ENCODE measurements around the gene KCNIP4. TPM values are rescaled to one million over a fixed set of nuclear protein-coding genes. Genes with fewer than 3 reads are reported as not detected.

The KCNIP4 gene
- total and polyA plus RNA-seq, 2 donors (not counting 1 experiment from before 2014, with no cell fraction given): not detected

- CTCF ChIA-PET: no interaction called here
- H2AFZ ChIP-seq (ENCODE audit: insufficient read depth, low read depth, low read length, poor library complexity, severe bottlenecking): no peak overlapping the region
- no peaks in the 10 kb centered on the region for H3K27me3 ChIP-seq (replicated peaks in 1 of 4; ENCODE audit: control extremely low read depth in 1 of 4, control insufficient read depth in 3 of 4, insufficient read depth in 4 of 4, low read length in 3 of 4)
- H3K79me2 ChIP-seq (ENCODE audit: control insufficient read depth, insufficient read depth, low read length): no peaks in the 10 kb centered on the region
- intact Hi-C loops (cut with micrococcal nuclease): no loop called here
- H3K4me2 ChIP-seq (replicated peaks; ENCODE audit: low read depth, low read length, poor library complexity, severe bottlenecking): no peak overlapping the region
- H3K9ac ChIP-seq (ENCODE audit: low read length): no peak overlapping the region
- no peaks in the 10 kb centered on the region for H3K4me1 Mint-ChIP-seq
- no peaks in the 10 kb centered on the region for H3K9me3 ChIP-seq (ENCODE audit: control extremely low read depth in 1 of 3, control insufficient read depth in 2 of 3, insufficient read depth in 1 of 3, low read length in 2 of 3)
- no CpG with 5 or more reads among the region's 2 CpGs for WGBS (ENCODE audit: insufficient coverage)
- H3K27ac ChIP-seq (ENCODE audit: low read length in 2 of 2): no peak overlapping the region
- H3K27me3 Mint-ChIP-seq: no peaks in the 10 kb centered on the region
- H3K27ac Mint-ChIP-seq: no peak overlapping the region
- H3K4me3 Mint-ChIP-seq: no peak overlapping the region
- H4K20me1 ChIP-seq (ENCODE audit: control insufficient read depth, insufficient read depth, low read length, poor library complexity, severe bottlenecking): no peaks in the 10 kb centered on the region
- H3K4me3 ChIP-seq (ENCODE audit: control extremely low read depth in 1 of 5, extremely low read depth in 1 of 5, insufficient read depth in 1 of 5, low read depth in 2 of 5, low read length in 4 of 5): no peak overlapping the region
- no peaks in the 10 kb centered on the region for H3K4me1 ChIP-seq (ENCODE audit: control insufficient read depth in 2 of 2, insufficient read depth in 2 of 2, low read length in 2 of 2)
- no peak for ATAC-seq (ENCODE audit: low read depth)
- no peak for DNase-seq
- POLR2A ChIA-PET: no interaction called here
- no peaks in the 10 kb centered on the region for H3K9me3 Mint-ChIP-seq (ENCODE audit: insufficient read depth)
- TF ChIP-seq EZH2 (IDR thresholded peaks at IDR 0.05; ENCODE audit: borderline replicate concordance, insufficient read depth, low read depth, low read length, poor library complexity, severe bottlenecking): no peak
- no peak for TF ChIP-seq CTCF (IDR thresholded peaks at IDR 0.05)
- H3K36me3 ChIP-seq (replicated peaks in 1 of 2; ENCODE audit: control extremely low read depth in 1 of 2, control insufficient read depth in 1 of 2, extremely low read depth in 1 of 2, insufficient read depth in 2 of 2, low read length in 1 of 2): no peaks in the 10 kb centered on the region
These were observed 83.9 kb downstream of the KCNIP4 start for GRCh38 chr4:21864686-21865085.

GRCh38 chr4:21862917-21863316 is 85.7 kb downstream of the KCNIP4 start:
- intact Hi-C loops (cut with micrococcal nuclease): no loop called here
- Histone ChIP-seq H3K36me3 (replicated peaks in 1 of 2; ENCODE audit: control extremely low read depth in 1 of 2, control insufficient read depth in 1 of 2, extremely low read depth in 1 of 2, insufficient read depth in 2 of 2, low read length in 1 of 2) (no peaks in the 10 kb centered on the region), H3K9me3 (ENCODE audit: control extremely low read depth in 1 of 3, control insufficient read depth in 2 of 3, insufficient read depth in 1 of 3, low read length in 2 of 3) (peaks cover 0 to 2% (median 0%) of the 10 kb centered on the region in 3 donors), H3K4me1 (ENCODE audit: control insufficient read depth in 2 of 2, insufficient read depth in 2 of 2, low read length in 2 of 2) (no peaks in the 10 kb centered on the region), H3K27me3 (replicated peaks in 1 of 4; ENCODE audit: control extremely low read depth in 1 of 4, control insufficient read depth in 3 of 4, insufficient read depth in 4 of 4, low read length in 3 of 4) (no peaks in the 10 kb centered on the region), H3K27ac (ENCODE audit: low read length in 2 of 2) (no peak overlapping the region), H2AFZ (ENCODE audit: insufficient read depth, low read depth, low read length, poor library complexity, severe bottlenecking) (no peak overlapping the region), H4K20me1 (ENCODE audit: control insufficient read depth, insufficient read depth, low read length, poor library complexity, severe bottlenecking) (no peaks in the 10 kb centered on the region), H3K79me2 (ENCODE audit: control insufficient read depth, insufficient read depth, low read length) (no peaks in the 10 kb centered on the region), H3K9ac (ENCODE audit: low read length) (no peak overlapping the region), H3K4me3 (ENCODE audit: control extremely low read depth in 1 of 5, extremely low read depth in 1 of 5, insufficient read depth in 1 of 5, low read depth in 2 of 5, low read length in 4 of 5) (no peak overlapping the region), H3K4me2 (replicated peaks; ENCODE audit: low read depth, low read length, poor library complexity, severe bottlenecking) (no peak overlapping the region)
- no peaks in the 10 kb centered on the region for H3K4me1 Mint-ChIP-seq
- ATAC-seq (ENCODE audit: low read depth) (no peak), DNase-seq (no peak)
- CTCF ChIA-PET: no interaction called here
- WGBS (ENCODE audit: insufficient coverage): no CpG with 5 or more reads among the region's 6 CpGs
- H3K27me3 Mint-ChIP-seq: no peaks in the 10 kb centered on the region
- POLR2A ChIA-PET: no interaction called here
- H3K9me3 Mint-ChIP-seq (ENCODE audit: insufficient read depth): no peaks in the 10 kb centered on the region
- H3K4me3 Mint-ChIP-seq: no peak overlapping the region
- no peak overlapping the region for H3K27ac Mint-ChIP-seq
- TF ChIP-seq CTCF (IDR thresholded peaks at IDR 0.05): no peak
- no peak for TF ChIP-seq EZH2 (IDR thresholded peaks at IDR 0.05; ENCODE audit: borderline replicate concordance, insufficient read depth, low read depth, low read length, poor library complexity, severe bottlenecking)
